Mucosa of rectum (tissue), 2 donors: ENCODE results near the gene LGR6.

Experiments
- H3K27ac ChIP-seq, 2 donors: one replicate each; pipeline ENCODE4 v1.7.0; 2013; ENCODE audit warnings: inconsistent platforms in 2 of 2, low read depth in 2 of 2, low read length in 2 of 2
- H3K27me3 ChIP-seq, 2 donors: one replicate each; pipeline ENCODE4 v1.7.0; 2013; ENCODE audit warnings: low read length in 2 of 2; ENCODE audit not compliant: control insufficient read depth in 2 of 2, insufficient read depth in 2 of 2
- H3K36me3 ChIP-seq, 2 donors: one replicate each; pipeline ENCODE4 v1.7.0; 2013; ENCODE audit warnings: low read length in 2 of 2; ENCODE audit not compliant: control insufficient read depth in 2 of 2, insufficient read depth in 2 of 2
- H3K4me1 ChIP-seq, 2 donors: one replicate each; pipeline ENCODE4 v1.7.0; 2013; ENCODE audit warnings: low read length in 2 of 2, mild to moderate bottlenecking in 1 of 2; ENCODE audit not compliant: control insufficient read depth in 2 of 2, insufficient read depth in 2 of 2
- H3K4me3 ChIP-seq, 2 donors: one replicate each; pipeline ENCODE4 v1.7.0; 2013; ENCODE audit warnings: low read length in 2 of 2
- H3K9ac ChIP-seq, 2 donors: one replicate each; pipeline ENCODE4 v1.7.0; 2013; ENCODE audit warnings: low read length in 2 of 2, low read depth in 1 of 2, mild to moderate bottlenecking in 1 of 2
- H3K9me3 ChIP-seq, 2 donors: one replicate each; pipeline ENCODE4 v1.7.0; 2013; ENCODE audit warnings: low read length in 2 of 2; ENCODE audit not compliant: control insufficient read depth in 2 of 2
- donor health status: healthy.
- donor health status: Normal muscosa, but diverticular disease.

LGR6 gene

GRCh38 chr1:202263628-202264027 is 70.0 kb downstream of the LGR6 start:
- H3K27me3 ChIP-seq: peaks cover 0 to 6% of the 10 kb centered on the region in 2 donors
- H3K36me3 ChIP-seq: no peaks in the 10 kb centered on the region
- no peak overlapping the region for H3K4me3 ChIP-seq
- H3K4me1 ChIP-seq: no peaks in the 10 kb centered on the region
- no peaks in the 10 kb centered on the region for H3K9me3 ChIP-seq
- no peak overlapping the region for H3K9ac ChIP-seq
- no peak overlapping the region for H3K27ac ChIP-seq

GRCh38 chr1:202264300-202264699 is 70.7 kb downstream of the LGR6 start:
- no peak overlapping the region for H3K9ac ChIP-seq
- H3K4me3 ChIP-seq: no peak overlapping the region
- peaks cover 0 to 6% of the 10 kb centered on the region in 2 donors for H3K27me3 ChIP-seq
- H3K4me1 ChIP-seq: no peaks in the 10 kb centered on the region
- H3K9me3 ChIP-seq: no peaks in the 10 kb centered on the region
- H3K27ac ChIP-seq: no peak overlapping the region
- H3K36me3 ChIP-seq: no peaks in the 10 kb centered on the region

- Histone ChIP-seq H3K4me3 (no peak overlapping the region), H3K4me1 (no peaks in the 10 kb centered on the region), H3K9me3 (no peaks in the 10 kb centered on the region), H3K27ac (no peak overlapping the region), H3K27me3 (peaks cover 0 to 6% of the 10 kb centered on the region in 2 donors), H3K9ac (no peak overlapping the region), H3K36me3 (no peaks in the 10 kb centered on the region)
These were observed 71.1 kb downstream of the LGR6 start for GRCh38 chr1:202264726-202265125.

GRCh38 chr1:202266061-202266765 is 72.6 kb downstream of the LGR6 start:
- Histone ChIP-seq H3K27me3 (peaks cover 0 to 6% of the 10 kb centered on the region in 2 donors), H3K4me3 (no peak overlapping the region), H3K9me3 (no peaks in the 10 kb centered on the region), H3K9ac (no peak overlapping the region), H3K36me3 (no peaks in the 10 kb centered on the region), H3K27ac (no peak overlapping the region), H3K4me1 (no peaks in the 10 kb centered on the region)

GRCh38 chr1:202268032-202268431 is 74.4 kb downstream of the LGR6 start:
- no peaks in the 10 kb centered on the region for H3K36me3 ChIP-seq
- no peaks in the 10 kb centered on the region for H3K9me3 ChIP-seq
- H3K27ac ChIP-seq: no peak overlapping the region
- peaks cover 0 to 4% of the 10 kb centered on the region in 2 donors for H3K27me3 ChIP-seq
- no peaks in the 10 kb centered on the region for H3K4me1 ChIP-seq
- no peak overlapping the region for H3K9ac ChIP-seq
- no peak overlapping the region for H3K4me3 ChIP-seq

GRCh38 chr1:202268817-202269216 is 75.2 kb downstream of the LGR6 start:
- no peaks in the 10 kb centered on the region for H3K9me3 ChIP-seq
- H3K27ac ChIP-seq: no peak overlapping the region
- peaks cover 0 to 4% of the 10 kb centered on the region in 2 donors for H3K27me3 ChIP-seq

GRCh38 chr1:202270871-202271326 is 77.3 kb downstream of the LGR6 start:
- Histone ChIP-seq H3K9me3 (no peaks in the 10 kb centered on the region), H3K36me3 (no peaks in the 10 kb centered on the region), H3K4me3 (no peak overlapping the region), H3K9ac (no peak overlapping the region), H3K27ac (no peak overlapping the region), H3K27me3 (no peaks in the 10 kb centered on the region), H3K4me1 (no peaks in the 10 kb centered on the region)

More at GRCh38 chr1:202268817-202269216, 75.2 kb downstream of the LGR6 start:
- H3K9ac ChIP-seq: no peak overlapping the region
- no peaks in the 10 kb centered on the region for H3K36me3 ChIP-seq
- H3K4me1 ChIP-seq: no peaks in the 10 kb centered on the region
- no peak overlapping the region for H3K4me3 ChIP-seq

GRCh38 chr1:202272103-202272845 is 78.7 kb downstream of the LGR6 start:
- no peaks in the 10 kb centered on the region for H3K9me3 ChIP-seq
- H3K27me3 ChIP-seq: no peaks in the 10 kb centered on the region
- no peaks in the 10 kb centered on the region for H3K36me3 ChIP-seq
- no peak overlapping the region for H3K4me3 ChIP-seq
- no peaks in the 10 kb centered on the region for H3K4me1 ChIP-seq
- no peak overlapping the region for H3K27ac ChIP-seq
- H3K9ac ChIP-seq: no peak overlapping the region

- no peak overlapping the region for H3K4me3 ChIP-seq
- no peaks in the 10 kb centered on the region for H3K9me3 ChIP-seq
- no peaks in the 10 kb centered on the region for H3K36me3 ChIP-seq
- no peak overlapping the region for H3K27ac ChIP-seq
- H3K27me3 ChIP-seq: no peaks in the 10 kb centered on the region
- no peak overlapping the region for H3K9ac ChIP-seq
- H3K4me1 ChIP-seq: no peaks in the 10 kb centered on the region
These were observed 81.0 kb downstream of the LGR6 start for GRCh38 chr1:202274611-202275010.

- Histone ChIP-seq H3K9me3 (no peaks in the 10 kb centered on the region), H3K4me1 (no peaks in the 10 kb centered on the region), H3K27me3 (no peaks in the 10 kb centered on the region), H3K36me3 (no peaks in the 10 kb centered on the region), H3K9ac (no peak overlapping the region), H3K4me3 (no peak overlapping the region), H3K27ac (no peak overlapping the region)
These were observed 81.6 kb downstream of the LGR6 start for GRCh38 chr1:202275061-202275770.
